Measurements from ENCODE around the gene MASP1. TPM values are rescaled to one million over a fixed set of nuclear protein-coding genes. Genes with fewer than 3 reads are reported as not detected.

The MASP1 gene
- total and polyA plus RNA-seq, 2 of the 4 experiments (the other 2 are of a cell fraction), result 13.1 to 16.2 TPM

GRCh38 chr3:187277129-187277462, 14.4 kb downstream of the MASP1 start:
- Histone ChIP-seq H3K4ac (ENCODE audit: low read depth, low read length) (peak overlapping the region; percentile 36; the same call in 1 of the 2 replicates), H2BK120ac (ENCODE audit: low read depth, low read length) (peak overlapping the region; percentile 56; the same call in 1 of the 2 replicates), H2AK9ac (replicated peaks; ENCODE audit: low read depth, low read length, poor library complexity) (peak overlapping the region; percentile 8), H3K36me3 (ENCODE audit: control insufficient read depth, insufficient read depth, low read length) (0 out of 2 replicates have a peak, but pooled peaks cover 2% of the 10 kb centered on the region), H3K79me1 (ENCODE audit: low read depth in 1 of 2, low read length in 2 of 2) (no peaks in the 10 kb centered on the region), H3K56ac (ENCODE audit: extremely low read depth, insufficient read depth, low read length) (no peak overlapping the region), H3K4me1 (ENCODE audit: control insufficient read depth, insufficient read depth, low read length) (peaks cover 13% of the 10 kb centered on the region), H2BK20ac (ENCODE audit: low read depth, low read length) (peak overlapping the region; percentile 66; the same call in 1 of the 2 replicates), H2AFZ (replicated peaks; ENCODE audit: low read length, poor library complexity) (peak overlapping the region; percentile 12), H2AK5ac (ENCODE audit: low read depth, low read length) (peak overlapping the region; percentile 69; the same call in 1 of the 2 replicates), H2BK5ac (ENCODE audit: low read depth, low read length, poor library complexity, severe bottlenecking) (no peak overlapping the region), H3K23ac (ENCODE audit: low read depth, low read length) (0 out of 2 replicates have a peak overlapping the region, but pooled peaks have one; percentile 14), H3K27ac (ENCODE audit: insufficient read depth, low read length) (no peak overlapping the region), H4K20me1 (ENCODE audit: insufficient read depth, low read length) (peaks cover 3% of the 10 kb centered on the region; the same call in 1 of the 2 replicates), H3K9me1 (ENCODE audit: insufficient read depth, low read length) (peaks cover 5% of the 10 kb centered on the region), H3K27me3 (ENCODE audit: control insufficient read depth, insufficient read depth, low read length) (no peaks in the 10 kb centered on the region), H3K9ac (ENCODE audit: low read depth, low read length) (no peak overlapping the region), H3K4me2 (ENCODE audit: low read depth, low read length) (no peak overlapping the region), H3K4me3 (ENCODE audit: insufficient read depth, low read depth, low read length) (no peak overlapping the region), H4K5ac (ENCODE audit: low read depth, low read length) (peak overlapping the region; percentile 19; the same call in 1 of the 2 replicates), H3K9me3 (ENCODE audit: control insufficient read depth, insufficient read depth, low read length) (no peaks in the 10 kb centered on the region), H4K91ac (ENCODE audit: insufficient read depth, low read depth, low read length) (peak overlapping the region; percentile 54; the same call in 1 of the 2 replicates), H2BK15ac (ENCODE audit: low read depth, low read length) (peak overlapping the region; percentile 5; the same call in 1 of the 3 replicates), H3K14ac (replicated peaks; ENCODE audit: low read depth, low read length) (no peak overlapping the region; the same call in 1 of the 2 replicates), H3K18ac (ENCODE audit: low read depth, low read length) (no peak overlapping the region), H4K8ac (ENCODE audit: low read depth in 2 of 2, low read length in 2 of 2) (peak overlapping the region in 1 of 2 experiments; percentile 31; a peak in 1 of 4 replicates)
- 83% methylated on average over 1 of the region's 1 CpG; no CpG with 5 or more reads in 1 of the 2 experiments for WGBS, 2 experiments (ENCODE audit: extremely low coverage in 2 of 2, insufficient read length in 1 of 2)
- TF ChIP-seq USF2 (IDR thresholded peaks at IDR 0.05; ENCODE audit: low read depth, low read length) (no peak), RFX5 (IDR thresholded peaks at IDR 0.05; ENCODE audit: low read depth, low read length) (no peak)
- no peak for ATAC-seq (ENCODE audit: low read depth)
- ChIA-PET CTCF (no interaction called here), POLR2A (ENCODE audit: unreplicated experiment) (no interaction called here)
- no peak for DNase-seq
- intact Hi-C loops (cut with micrococcal nuclease), result no loop called here
- dilution Hi-C loops (cut with HindIII; ENCODE audit: low sequenced_read_pairs, unreplicated experiment), result no loop called here
- in situ Hi-C loops (cut with MboI; ENCODE audit: low sequenced_read_pairs), result no loop called here
- BruUV-seq (replicated peaks), result no TSS peak

Measured in IMR-90 (cell line).